ENCODE results near the gene KLHL30.

The KLHL30 gene

DNA sequence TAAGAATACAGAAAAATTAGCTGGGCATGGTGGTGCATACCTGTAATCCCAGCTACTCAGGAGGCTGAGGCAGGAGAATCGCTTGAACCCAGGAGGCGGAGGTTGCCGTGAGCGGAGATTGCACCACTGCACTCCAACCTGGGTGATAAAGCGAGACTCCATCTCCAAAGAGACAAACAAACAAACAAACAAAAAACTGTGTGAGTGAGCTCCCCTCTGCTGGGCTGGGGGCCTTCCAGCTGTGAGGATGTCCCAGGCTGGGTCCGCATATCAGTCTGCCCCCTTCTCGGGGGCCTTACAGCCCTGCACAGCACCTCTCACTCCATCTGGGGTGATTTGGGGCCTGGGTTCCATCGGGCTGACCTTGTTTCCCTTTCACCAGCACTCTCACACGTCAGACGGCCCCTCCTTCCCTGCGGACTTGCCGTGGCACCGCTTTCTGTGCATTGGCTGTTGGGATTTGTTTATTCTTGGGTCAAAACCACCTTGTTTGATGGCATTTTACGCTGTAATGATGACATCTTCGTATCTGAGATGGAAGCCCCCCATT, 2.8 kb upstream of the KLHL30 start:
- Histone ChIP-seq H3K4me3 (ENCODE audit: low read length) (no peak overlapping the region), H3K27ac (ENCODE audit: low read length) (no peak overlapping the region), H3K36me3 (ENCODE audit: control insufficient read depth, insufficient read depth, low read length) (no peaks in the 10 kb centered on the region), H3K9me3 (ENCODE audit: control insufficient read depth, insufficient read depth, low read length) (no peaks in the 10 kb centered on the region), H3K27me3 (ENCODE audit: control insufficient read depth, insufficient read depth, low read length) (no peaks in the 10 kb centered on the region), H3K4me1 (ENCODE audit: control insufficient read depth, insufficient read depth, low read length) (no peaks in the 10 kb centered on the region)
- no peak for DNase-seq (ENCODE audit: low read depth, low spot score)
- no CpG with 5 or more reads among the region's 15 CpGs for WGBS (ENCODE audit: insufficient coverage, insufficient read length)

DNA sequence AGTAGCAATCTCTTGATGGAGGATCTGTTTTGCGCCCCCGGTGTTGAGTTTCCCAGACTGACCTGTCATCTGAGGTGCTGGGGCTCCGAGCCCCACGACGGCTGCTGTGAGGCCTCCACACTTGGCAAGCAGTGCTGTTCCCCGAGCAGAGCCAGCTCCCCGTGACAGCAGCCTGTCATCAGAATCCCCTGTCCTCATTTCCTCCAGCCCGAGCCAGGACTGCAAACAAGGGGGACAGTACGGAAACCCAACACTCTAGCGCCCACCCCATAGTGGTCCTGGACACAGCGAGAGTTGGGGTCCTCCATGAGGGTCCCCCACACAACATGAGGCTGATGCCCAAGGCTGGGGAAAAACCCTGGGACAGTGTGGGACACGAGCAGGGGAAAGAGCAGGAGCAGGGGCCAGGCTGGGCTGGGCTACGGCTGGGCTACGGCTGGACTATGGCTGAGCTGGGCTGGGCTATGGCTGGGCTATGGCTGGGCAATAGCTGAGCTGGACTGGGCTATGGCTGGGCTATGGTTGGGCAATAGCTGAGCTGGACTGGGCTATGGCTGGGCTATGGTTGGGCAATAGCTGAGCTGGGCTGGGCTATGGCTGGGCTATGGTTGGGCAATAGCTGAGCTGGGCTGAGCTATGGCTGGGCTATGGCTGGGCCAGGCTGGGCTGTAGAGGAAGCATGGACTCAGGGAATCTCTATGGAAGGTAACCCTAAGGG, 1.5 kb upstream of the KLHL30 start:
- WGBS (ENCODE audit: insufficient coverage, insufficient read length): no CpG with 5 or more reads among the region's 14 CpGs

DNA sequence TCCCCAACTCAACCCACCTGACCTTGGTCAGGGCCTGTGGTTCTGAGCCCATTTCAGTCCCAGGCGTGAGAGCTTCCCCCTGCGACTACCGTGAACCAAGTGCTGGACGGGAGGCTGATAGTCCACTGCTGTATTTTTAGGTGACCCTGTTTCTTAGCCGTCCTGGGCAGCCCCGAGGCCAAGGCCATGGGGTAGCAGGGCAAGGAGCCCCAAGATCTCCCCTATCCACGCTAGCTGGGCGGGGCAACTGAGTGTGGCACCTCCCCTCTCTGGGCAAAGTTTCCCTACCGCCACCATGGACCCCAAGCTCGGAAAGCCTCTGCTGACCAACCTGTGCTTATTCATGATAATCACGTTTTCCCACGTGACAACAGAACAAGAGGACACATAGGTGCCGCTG, 583 bp upstream of the KLHL30 start:
- H3K27me3 ChIP-seq (ENCODE audit: control insufficient read depth, insufficient read depth, low read length): no peaks in the 10 kb centered on the region
- no peaks in the 10 kb centered on the region for H3K36me3 ChIP-seq (ENCODE audit: control insufficient read depth, insufficient read depth, low read length)
- no CpG with 5 or more reads among the region's 13 CpGs for WGBS (ENCODE audit: insufficient coverage, insufficient read length)
- DNase-seq (ENCODE audit: low read depth, low spot score): no peak
- no peaks in the 10 kb centered on the region for H3K9me3 ChIP-seq (ENCODE audit: control insufficient read depth, insufficient read depth, low read length)
- H3K4me3 ChIP-seq (ENCODE audit: low read length): no peak overlapping the region
- H3K4me1 ChIP-seq (ENCODE audit: control insufficient read depth, insufficient read depth, low read length): peaks cover 2% of the 10 kb centered on the region; the same call in 1 of the 2 replicates
- H3K27ac ChIP-seq (ENCODE audit: low read length): no peak overlapping the region

More for the DNA sequence above, 1.5 kb upstream of the KLHL30 start:
- no peaks in the 10 kb centered on the region for H3K36me3 ChIP-seq (ENCODE audit: control insufficient read depth, insufficient read depth, low read length)
- no peak overlapping the region for H3K27ac ChIP-seq (ENCODE audit: low read length)
- H3K27me3 ChIP-seq (ENCODE audit: control insufficient read depth, insufficient read depth, low read length): no peaks in the 10 kb centered on the region
- H3K4me3 ChIP-seq (ENCODE audit: low read length): no peak overlapping the region
- H3K9me3 ChIP-seq (ENCODE audit: control insufficient read depth, insufficient read depth, low read length): no peaks in the 10 kb centered on the region
- H3K4me1 ChIP-seq (ENCODE audit: control insufficient read depth, insufficient read depth, low read length): no peaks in the 10 kb centered on the region
- DNase-seq (ENCODE audit: low read depth, low spot score): no peak

DNA sequence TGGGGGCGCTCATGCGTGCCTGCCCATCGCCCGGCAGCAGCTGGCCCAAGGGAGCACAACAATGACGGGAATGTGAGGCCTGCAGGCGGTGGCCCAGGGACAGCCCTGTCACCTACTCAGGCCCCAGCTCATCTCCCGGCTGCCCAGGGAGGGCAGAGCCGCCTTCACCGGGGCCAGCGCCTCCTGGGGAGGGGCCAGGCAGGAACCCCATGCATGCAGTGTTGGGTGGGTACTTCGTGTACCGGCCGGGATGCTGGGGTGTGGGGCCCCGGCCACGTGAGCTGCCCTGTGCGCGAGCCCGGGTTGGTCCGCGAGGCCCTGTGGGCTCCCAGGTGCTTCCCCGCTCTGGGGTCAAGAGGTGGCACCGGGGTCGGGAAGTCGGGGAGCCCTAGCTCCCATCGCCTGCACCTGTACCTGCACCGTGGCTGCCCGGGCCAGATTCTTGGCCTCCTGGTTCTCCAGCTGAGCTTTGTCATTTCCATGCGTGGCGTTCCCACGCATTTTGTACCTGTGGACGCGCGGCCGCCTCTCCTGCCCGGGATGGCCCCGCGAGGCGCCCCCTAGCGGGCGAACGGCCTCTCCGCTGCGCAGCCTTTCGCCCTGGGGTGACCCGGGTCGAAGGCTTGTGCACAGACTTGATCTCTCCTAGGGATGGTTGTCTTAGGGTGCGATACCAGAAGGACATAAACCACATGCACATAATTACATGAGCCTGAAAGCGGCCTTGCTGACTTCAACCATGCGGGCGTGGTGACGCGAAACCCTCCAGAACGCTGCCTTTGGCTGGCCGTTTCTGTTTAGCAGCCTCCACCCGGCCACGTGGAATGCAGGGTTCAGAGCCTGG, 950 bp downstream of the KLHL30 start:
- no peak for DNase-seq (ENCODE audit: low read depth, low spot score)
- Histone ChIP-seq H3K4me1 (ENCODE audit: control insufficient read depth, insufficient read depth, low read length) (peaks cover 2% of the 10 kb centered on the region; the same call in 1 of the 2 replicates), H3K27me3 (ENCODE audit: control insufficient read depth, insufficient read depth, low read length) (no peaks in the 10 kb centered on the region), H3K9me3 (ENCODE audit: control insufficient read depth, insufficient read depth, low read length) (no peaks in the 10 kb centered on the region), H3K27ac (ENCODE audit: low read length) (no peak overlapping the region), H3K4me3 (ENCODE audit: low read length) (no peak overlapping the region), H3K36me3 (ENCODE audit: control insufficient read depth, insufficient read depth, low read length) (no peaks in the 10 kb centered on the region)
- no CpG with 5 or more reads among the region's 56 CpGs for WGBS (ENCODE audit: insufficient coverage, insufficient read length)

DNA sequence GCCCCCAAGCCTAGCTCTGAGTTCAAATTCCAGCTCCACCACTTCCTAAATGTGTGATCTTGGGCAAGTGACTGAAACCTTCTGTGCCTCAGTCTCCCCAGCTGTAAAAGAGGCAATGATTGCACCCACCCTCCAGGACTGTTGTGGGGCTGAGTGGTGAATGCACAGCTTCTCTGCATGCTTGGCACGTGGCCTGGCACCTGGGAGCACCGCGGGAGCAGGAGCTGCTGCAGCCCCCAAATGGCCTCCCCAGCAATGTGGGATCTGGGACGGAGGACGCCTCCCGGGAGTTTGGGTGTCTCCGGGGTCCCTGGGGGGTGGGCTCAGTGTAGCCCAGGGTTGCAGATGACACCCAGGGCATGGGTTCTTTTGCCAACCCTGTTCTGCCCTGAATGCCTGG, 1.6 kb downstream of the KLHL30 start:
- Histone ChIP-seq H3K4me3 (ENCODE audit: low read length) (no peak overlapping the region), H3K36me3 (ENCODE audit: control insufficient read depth, insufficient read depth, low read length) (no peaks in the 10 kb centered on the region), H3K4me1 (ENCODE audit: control insufficient read depth, insufficient read depth, low read length) (peaks cover 2% of the 10 kb centered on the region; the same call in 1 of the 2 replicates), H3K27ac (ENCODE audit: low read length) (no peak overlapping the region), H3K9me3 (ENCODE audit: control insufficient read depth, insufficient read depth, low read length) (no peaks in the 10 kb centered on the region), H3K27me3 (ENCODE audit: control insufficient read depth, insufficient read depth, low read length) (no peaks in the 10 kb centered on the region)
- no CpG with 5 or more reads among the region's 7 CpGs for WGBS (ENCODE audit: insufficient coverage, insufficient read length)
- no peak for DNase-seq (ENCODE audit: low read depth, low spot score)

DNA sequence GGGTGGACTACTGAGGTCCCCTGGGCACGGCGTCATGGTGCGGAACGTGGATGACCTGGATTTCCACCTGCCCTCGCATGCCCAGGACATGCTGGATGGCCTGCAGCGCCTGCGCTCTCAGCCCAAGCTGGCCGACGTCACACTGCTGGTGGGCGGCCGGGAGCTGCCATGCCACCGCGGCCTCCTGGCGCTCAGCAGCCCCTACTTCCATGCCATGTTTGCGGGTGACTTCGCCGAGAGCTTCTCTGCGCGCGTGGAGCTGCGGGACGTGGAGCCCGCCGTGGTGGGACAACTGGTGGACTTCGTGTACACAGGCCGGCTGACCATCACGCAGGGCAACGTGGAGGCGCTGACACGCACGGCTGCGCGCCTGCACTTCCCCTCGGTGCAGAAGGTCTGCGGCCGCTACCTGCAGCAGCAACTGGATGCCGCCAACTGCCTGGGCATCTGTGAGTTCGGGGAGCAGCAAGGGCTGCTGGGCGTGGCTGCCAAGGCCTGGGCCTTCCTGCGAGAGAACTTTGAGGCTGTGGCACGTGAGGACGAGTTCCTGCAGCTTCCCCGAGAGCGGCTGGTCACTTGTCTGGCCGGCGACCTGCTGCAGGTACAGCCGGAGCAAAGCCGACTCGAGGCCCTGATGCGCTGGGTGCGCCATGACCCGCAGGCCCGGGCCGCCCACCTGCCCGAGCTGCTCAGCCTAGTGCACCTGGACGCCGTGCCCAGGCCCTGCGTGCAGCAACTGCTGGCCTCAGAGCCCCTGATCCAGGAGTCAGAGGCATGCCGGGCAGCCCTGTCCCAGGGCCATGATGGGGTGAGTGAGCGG, 2.5 kb downstream of the KLHL30 start:
- Histone ChIP-seq H3K4me1 (ENCODE audit: control insufficient read depth, insufficient read depth, low read length) (peaks cover 2% of the 10 kb centered on the region; the same call in 1 of the 2 replicates), H3K9me3 (ENCODE audit: control insufficient read depth, insufficient read depth, low read length) (no peaks in the 10 kb centered on the region), H3K27ac (ENCODE audit: low read length) (no peak overlapping the region), H3K27me3 (ENCODE audit: control insufficient read depth, insufficient read depth, low read length) (no peaks in the 10 kb centered on the region), H3K36me3 (ENCODE audit: control insufficient read depth, insufficient read depth, low read length) (no peaks in the 10 kb centered on the region), H3K4me3 (ENCODE audit: low read length) (no peak overlapping the region)
- no CpG with 5 or more reads among the region's 60 CpGs for WGBS (ENCODE audit: insufficient coverage, insufficient read length)
- DNase-seq (ENCODE audit: low read depth, low spot score): no peak

DNA sequence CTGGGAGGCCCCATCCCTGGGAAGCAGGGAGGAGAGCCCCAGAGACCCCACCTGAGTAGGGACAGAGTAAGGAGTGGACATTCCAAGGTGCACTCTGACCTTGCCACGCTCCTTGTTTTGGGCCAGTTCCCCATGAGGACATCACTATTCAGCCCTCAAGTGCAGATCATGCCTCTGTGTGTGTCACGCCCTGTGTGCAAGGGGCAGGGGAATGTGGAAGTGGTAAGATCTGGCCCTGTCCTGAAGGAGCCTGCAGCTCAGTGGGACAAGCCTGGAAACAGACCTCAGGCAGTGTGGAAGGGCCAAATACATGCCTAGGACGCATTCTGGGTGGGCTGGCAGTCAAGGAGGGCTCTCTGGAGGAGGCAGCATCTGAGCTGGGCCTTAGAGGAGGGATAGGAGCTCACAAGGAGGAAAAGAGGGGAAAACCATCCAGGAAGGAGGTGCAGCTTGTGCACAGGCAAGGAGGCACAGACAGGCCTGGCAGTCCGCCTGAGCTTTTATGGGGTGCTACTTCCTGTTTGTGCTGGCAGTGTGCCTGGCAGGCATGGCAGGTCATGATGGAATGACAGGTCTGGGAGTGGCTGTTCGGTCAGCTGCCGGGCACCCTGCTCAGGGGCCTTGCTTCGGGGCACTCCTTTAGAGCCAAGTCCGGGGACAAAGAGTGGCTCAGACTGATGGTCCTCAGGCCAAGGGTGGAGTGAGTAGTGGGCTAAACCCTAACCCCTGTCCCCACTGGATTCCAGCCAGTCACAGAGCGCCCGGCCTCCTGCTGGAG, 3.3 kb downstream of the KLHL30 start:
- Histone ChIP-seq H3K27ac (ENCODE audit: low read length) (no peak overlapping the region), H3K27me3 (ENCODE audit: control insufficient read depth, insufficient read depth, low read length) (no peaks in the 10 kb centered on the region), H3K4me3 (ENCODE audit: low read length) (no peak overlapping the region), H3K4me1 (ENCODE audit: control insufficient read depth, insufficient read depth, low read length) (peaks cover 2% of the 10 kb centered on the region; the same call in 1 of the 2 replicates), H3K36me3 (ENCODE audit: control insufficient read depth, insufficient read depth, low read length) (no peaks in the 10 kb centered on the region), H3K9me3 (ENCODE audit: control insufficient read depth, insufficient read depth, low read length) (no peaks in the 10 kb centered on the region)
- no peak for DNase-seq (ENCODE audit: low read depth, low spot score)
- no CpG with 5 or more reads among the region's 10 CpGs for WGBS (ENCODE audit: insufficient coverage, insufficient read length)

DNA sequence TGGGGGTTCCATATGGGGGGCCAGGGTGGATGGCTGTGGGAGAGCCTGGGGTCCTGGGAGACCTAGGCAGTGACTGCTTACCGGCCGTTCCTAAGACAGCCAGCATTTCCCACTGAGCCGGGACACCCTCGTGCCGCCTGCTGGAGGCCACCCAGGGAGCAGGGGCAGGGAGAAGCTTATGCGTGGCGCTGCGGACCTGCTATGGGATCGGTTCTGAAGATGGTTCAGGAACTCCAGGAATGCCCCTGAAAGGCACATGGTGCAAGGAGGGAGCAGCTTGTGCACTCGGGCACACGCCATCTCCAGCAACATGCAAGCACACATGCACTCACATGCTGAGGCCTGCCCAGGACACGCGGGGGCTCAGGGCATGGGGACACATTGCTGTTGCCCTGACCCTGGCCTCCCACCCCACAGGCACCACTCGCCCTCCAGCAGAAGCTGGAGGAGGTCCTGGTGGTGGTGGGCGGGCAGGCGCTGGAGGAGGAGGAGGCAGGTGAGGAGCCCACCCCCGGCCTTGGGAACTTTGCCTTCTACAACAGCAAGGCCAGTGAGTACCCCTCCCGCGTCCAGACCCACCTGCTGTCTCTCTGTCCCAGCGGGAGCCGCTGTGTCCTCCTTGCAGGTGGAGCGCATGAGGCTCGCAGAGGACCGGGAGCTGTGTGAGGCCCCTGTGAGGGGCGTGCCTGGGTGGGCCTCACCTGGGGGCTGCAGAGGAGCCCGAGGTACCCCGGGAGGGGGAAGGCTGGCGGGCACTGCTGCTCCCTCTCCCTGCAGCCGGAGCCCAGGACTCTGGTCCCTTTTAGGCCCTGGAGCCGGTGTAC, 4.1 kb downstream of the KLHL30 start:
- no peaks in the 10 kb centered on the region for H3K9me3 ChIP-seq (ENCODE audit: control insufficient read depth, insufficient read depth, low read length)
- H3K4me3 ChIP-seq (ENCODE audit: low read length): no peak overlapping the region
- no peak for DNase-seq (ENCODE audit: low read depth, low spot score)
- no peaks in the 10 kb centered on the region for H3K36me3 ChIP-seq (ENCODE audit: control insufficient read depth, insufficient read depth, low read length)
- WGBS (ENCODE audit: insufficient coverage, insufficient read length): no CpG with 5 or more reads among the region's 30 CpGs
- peaks cover 2% of the 10 kb centered on the region; the same call in 1 of the 2 replicates for H3K4me1 ChIP-seq (ENCODE audit: control insufficient read depth, insufficient read depth, low read length)
- no peak overlapping the region for H3K27ac ChIP-seq (ENCODE audit: low read length)
- H3K27me3 ChIP-seq (ENCODE audit: control insufficient read depth, insufficient read depth, low read length): no peaks in the 10 kb centered on the region

All from iPS DF 6.9 (cell line).